WTC11 (cell line): ENCODE data around the gene ZBTB4. TPM values are rescaled to one million over a fixed set of nuclear protein-coding genes. Genes with fewer than 3 reads are reported as not detected.

Experiments
- ATAC-seq: fragments of 200-7000 bp; cut with Tn5 transposase; 2 replicates; pipeline ENCODE4 v1.10.0; 2021; ENCODE audit warnings: mild to moderate bottlenecking, moderate library complexity
- CTCF ChIA-PET: fragments of 300-600 bp; sonication (Branson Sonifier 250); formaldehyde crosslinking; loops from one replicate; lab custom pipeline; 2021; ENCODE audit warnings: antibody characterized with exemption; lab: Charles Lee
- POLR2A ChIA-PET: fragments of 350-600 bp; sonication (Branson Sonifier 250); formaldehyde crosslinking; loops from one replicate; lab custom pipeline; 2021; ENCODE audit warnings: antibody characterized with exemption; lab: Charles Lee
- DNase-seq: peaks from one replicate; pipeline ENCODE4 v3.0.0; 2021; ENCODE audit warnings: low spot score
- H3K27ac Mint-ChIP-seq: 2 replicates; pipeline ENCODE4 v1.8.0; 2021; ENCODE audit warnings: mixed read lengths
- H3K27me3 Mint-ChIP-seq: 2 replicates; pipeline ENCODE4 v1.8.0; 2021; ENCODE audit warnings: low read depth, mild to moderate bottlenecking, moderate library complexity, mixed read lengths
- H3K36me3 Mint-ChIP-seq: 2 replicates; pipeline ENCODE4 v1.8.0; 2021; ENCODE audit warnings: mixed read lengths
- H3K4me1 Mint-ChIP-seq: 2 replicates; pipeline ENCODE4 v1.8.0; 2022; ENCODE audit warnings: mixed read lengths
- H3K4me3 Mint-ChIP-seq: 2 replicates; pipeline ENCODE4 v1.8.0; 2021; ENCODE audit warnings: mild to moderate bottlenecking, moderate library complexity, mixed read lengths
- H3K9me3 Mint-ChIP-seq: 2 replicates; pipeline ENCODE4 v1.8.0; 2021; ENCODE audit warnings: mixed read lengths
- CREB1 ChIP-seq: sonication (generic); formaldehyde crosslinking; IDR thresholded peaks from 2 replicates; pipeline ENCODE4 v1.8.0; 2023; ENCODE audit warnings: mild to moderate bottlenecking, missing genetic modification reagents
- E2F5 ChIP-seq: sonication (generic); formaldehyde crosslinking; IDR thresholded peaks from 2 replicates; pipeline ENCODE4 v1.8.1; 2022; ENCODE audit warnings: mild to moderate bottlenecking, moderate library complexity, missing genetic modification reagents
- ESRRA ChIP-seq: sonication (generic); formaldehyde crosslinking; IDR thresholded peaks from 2 replicates; pipeline ENCODE4 v1.8.1; 2022; ENCODE audit warnings: mild to moderate bottlenecking, missing genetic modification reagents, borderline replicate concordance
- ETV6 ChIP-seq: sonication (generic); formaldehyde crosslinking; IDR thresholded peaks from 2 replicates; pipeline ENCODE4 v1.8.1; 2022; ENCODE audit warnings: mild to moderate bottlenecking, missing genetic modification reagents
- GRHL2 ChIP-seq: fragments of 250-450 bp; sonication (Bioruptor Pico); IDR thresholded peaks from 2 replicates; pipeline ENCODE4 v1.8.0; 2022; ENCODE audit warnings: mild to moderate bottlenecking, moderate library complexity; ENCODE audit not compliant: insufficient replicate concordance, severe bottlenecking
- NR3C1 ChIP-seq: sonication (generic); formaldehyde crosslinking; conservative IDR thresholded peaks from 2 replicates; pipeline ENCODE4 v1.8.1; 2023; ENCODE audit warnings: low read depth, mild to moderate bottlenecking, missing genetic modification reagents
- RELA ChIP-seq: sonication (generic); formaldehyde crosslinking; IDR thresholded peaks from 2 replicates; pipeline ENCODE4 v1.8.1; 2022; ENCODE audit warnings: missing genetic modification reagents, mild to moderate bottlenecking, borderline replicate concordance
- SMAD3 ChIP-seq: sonication (generic); formaldehyde crosslinking; IDR thresholded peaks from 2 replicates; pipeline ENCODE4 v1.8.0; 2022; ENCODE audit warnings: missing genetic modification reagents, mild to moderate bottlenecking, borderline replicate concordance
- SMAD4 ChIP-seq: sonication (generic); formaldehyde crosslinking; IDR thresholded peaks from 2 replicates; pipeline ENCODE4 v1.8.0; 2022; ENCODE audit warnings: mild to moderate bottlenecking, missing genetic modification reagents
- ZBTB21 ChIP-seq: sonication (generic); formaldehyde crosslinking; IDR thresholded peaks from 2 replicates; pipeline ENCODE4 v1.8.1; 2023; ENCODE audit warnings: mild to moderate bottlenecking, missing genetic modification reagents, borderline replicate concordance
- ZNF138 ChIP-seq: sonication (generic); formaldehyde crosslinking; conservative IDR thresholded peaks from 2 replicates; pipeline ENCODE4 v1.8.1; 2022; ENCODE audit warnings: mild to moderate bottlenecking, moderate library complexity, missing genetic modification reagents
- ZNF263 ChIP-seq: sonication (generic); formaldehyde crosslinking; IDR thresholded peaks from 2 replicates; pipeline ENCODE4 v1.8.1; 2022; ENCODE audit warnings: low read depth, mild to moderate bottlenecking, moderate library complexity, missing genetic modification reagents
- ZNF396 ChIP-seq: fragments of 250-450 bp; sonication (Bioruptor Pico); IDR thresholded peaks from 2 replicates; pipeline ENCODE4 v1.8.0; 2021; ENCODE audit warnings: mild to moderate bottlenecking, moderate library complexity, borderline replicate concordance
- ZNF416 ChIP-seq: fragments of 250-450 bp; sonication (Bioruptor Pico); IDR thresholded peaks from 2 replicates; pipeline ENCODE4 v1.9.0; 2021; ENCODE audit warnings: mild to moderate bottlenecking, inconsistent platforms
- ZNF532 ChIP-seq: fragments of 250-450 bp; sonication (Bioruptor Pico); IDR thresholded peaks from 2 replicates; pipeline ENCODE4 v1.9.0; 2021; ENCODE audit warnings: mild to moderate bottlenecking, borderline replicate concordance
- ZNF671 ChIP-seq: fragments of 250-450 bp; sonication (Bioruptor Pico); IDR thresholded peaks from 2 replicates; pipeline ENCODE4 v1.8.0; 2021; ENCODE audit warnings: mild to moderate bottlenecking
- ZSCAN18 ChIP-seq: fragments of 250-450 bp; sonication (Bioruptor Pico); IDR thresholded peaks from 2 replicates; pipeline ENCODE4 v2.1.2; 2022; ENCODE audit warnings: mild to moderate bottlenecking, moderate library complexity
- total RNA-seq: library from RNA; stranded (reverse); gene quantifications from 3 replicates; pipeline ENCODE4 v1.2.3, GENCODE V29; 2021
- TF ChIP-seq, protein P1 (sequence below): sonication (generic); formaldehyde crosslinking; IDR thresholded peaks from 2 replicates; pipeline ENCODE4 v1.8.1; 2022; ENCODE audit warnings: low read depth, mild to moderate bottlenecking, moderate library complexity, missing genetic modification reagents, borderline replicate concordance
- TF ChIP-seq, protein P2 (sequence below): sonication (generic); formaldehyde crosslinking; IDR thresholded peaks from 2 replicates; pipeline ENCODE4 v1.8.1; 2023; ENCODE audit warnings: mild to moderate bottlenecking, moderate library complexity, missing genetic modification reagents

Gene ZBTB4
- total RNA-seq, 1 experiment from 2014 or later = 14.6 TPM

GRCh38 chr17:7495906-7496434 is 16.5 kb upstream of the ZBTB4 start:
- Mint-ChIP-seq H3K27ac (peak overlapping the region; percentile 41), H3K27me3 (no peaks in the 10 kb centered on the region), H3K36me3 (peaks cover 73% of the 10 kb centered on the region), H3K4me1 (peaks cover 6% of the 10 kb centered on the region), H3K4me3 (no peak overlapping the region), H3K9me3 (no peaks in the 10 kb centered on the region)
- ChIA-PET CTCF (no interaction called here), POLR2A (interaction anchor here (0.5 to 1.2 kb wide), 2 partner anchors 10 to 117 kb away, joined by 5 to 13 read pairs; no protein-coding TSS in a partner anchor)
- ATAC-seq (no peak), DNase-seq (no peak)
- TF ChIP-seq, protein P1, sequence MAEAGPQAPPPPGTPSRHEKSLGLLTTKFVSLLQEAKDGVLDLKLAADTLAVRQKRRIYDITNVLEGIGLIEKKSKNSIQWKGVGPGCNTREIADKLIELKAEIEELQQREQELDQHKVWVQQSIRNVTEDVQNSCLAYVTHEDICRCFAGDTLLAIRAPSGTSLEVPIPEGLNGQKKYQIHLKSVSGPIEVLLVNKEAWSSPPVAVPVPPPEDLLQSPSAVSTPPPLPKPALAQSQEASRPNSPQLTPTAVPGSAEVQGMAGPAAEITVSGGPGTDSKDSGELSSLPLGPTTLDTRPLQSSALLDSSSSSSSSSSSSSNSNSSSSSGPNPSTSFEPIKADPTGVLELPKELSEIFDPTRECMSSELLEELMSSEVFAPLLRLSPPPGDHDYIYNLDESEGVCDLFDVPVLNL (CRISPR knock-in tag) = no peak
- no peak for TF ChIP-seq CREB1
- no peak for TF ChIP-seq ZNF138 (CRISPR knock-in tag)
- TF ChIP-seq GRHL2 = no peak
- TF ChIP-seq, protein P2, sequence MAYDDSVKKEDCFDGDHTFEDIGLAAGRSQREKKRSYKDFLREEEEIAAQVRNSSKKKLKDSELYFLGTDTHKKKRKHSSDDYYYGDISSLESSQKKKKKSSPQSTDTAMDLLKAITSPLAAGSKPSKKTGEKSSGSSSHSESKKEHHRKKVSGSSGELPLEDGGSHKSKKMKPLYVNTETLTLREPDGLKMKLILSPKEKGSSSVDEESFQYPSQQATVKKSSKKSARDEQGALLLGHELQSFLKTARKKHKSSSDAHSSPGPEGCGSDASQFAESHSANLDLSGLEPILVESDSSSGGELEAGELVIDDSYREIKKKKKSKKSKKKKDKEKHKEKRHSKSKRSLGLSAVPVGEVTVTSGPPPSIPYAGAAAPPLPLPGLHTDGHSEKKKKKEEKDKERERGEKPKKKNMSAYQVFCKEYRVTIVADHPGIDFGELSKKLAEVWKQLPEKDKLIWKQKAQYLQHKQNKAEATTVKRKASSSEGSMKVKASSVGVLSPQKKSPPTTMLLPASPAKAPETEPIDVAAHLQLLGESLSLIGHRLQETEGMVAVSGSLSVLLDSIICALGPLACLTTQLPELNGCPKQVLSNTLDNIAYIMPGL (CRISPR knock-in tag) = no peak
- TF ChIP-seq ZNF416 (CRISPR knock-in tag) = no peak
- no peak for TF ChIP-seq ZSCAN18 (CRISPR knock-in tag)
- TF ChIP-seq E2F5 (CRISPR knock-in tag) = no peak
- no peak for TF ChIP-seq ZBTB21 (CRISPR knock-in tag)
- no peak for TF ChIP-seq ZNF532
- TF ChIP-seq ETV6 (CRISPR knock-in tag) = no peak
- no peak for TF ChIP-seq ZNF263 (CRISPR knock-in tag)
- TF ChIP-seq ESRRA (CRISPR knock-in tag) = no peak
- no peak for TF ChIP-seq NR3C1
- TF ChIP-seq RELA = no peak
- no peak for TF ChIP-seq ZNF671 (CRISPR knock-in tag)

DNA sequence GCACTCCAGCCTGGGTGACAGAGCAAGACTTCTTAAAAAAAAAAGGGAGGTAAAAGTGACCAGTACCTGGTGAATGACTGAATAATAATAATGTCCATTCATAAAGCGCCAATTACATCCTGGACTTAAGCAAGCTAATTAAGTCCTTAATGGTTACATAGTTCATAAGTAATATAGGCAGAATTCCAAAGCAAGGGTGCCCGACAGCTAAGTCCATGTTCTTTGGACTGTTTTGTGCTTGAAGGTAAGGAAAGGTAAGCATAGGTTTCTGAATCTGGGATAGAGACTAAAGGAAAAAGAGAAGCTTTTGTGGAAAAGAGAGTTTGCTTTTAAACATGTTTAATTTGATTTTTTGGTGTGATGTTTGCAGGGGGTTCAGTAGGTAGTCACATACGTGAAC is 14.5 kb upstream of the ZBTB4 start:
- POLR2A ChIA-PET = no interaction called here

More for the DNA sequence above, 14.5 kb upstream of the ZBTB4 start:
- TF ChIP-seq, protein P1 (CRISPR knock-in tag) = no peak
- no peak for TF ChIP-seq SMAD4 (CRISPR knock-in tag)
- TF ChIP-seq ZNF396 = no peak
- no peak for TF ChIP-seq SMAD3 (CRISPR knock-in tag)
- DNase-seq (no peak), ATAC-seq (no peak)
- Mint-ChIP-seq H3K36me3 (peaks cover 68% of the 10 kb centered on the region), H3K9me3 (no peaks in the 10 kb centered on the region), H3K27ac (no peak overlapping the region), H3K4me3 (no peak overlapping the region), H3K27me3 (no peaks in the 10 kb centered on the region), H3K4me1 (peaks cover 6% of the 10 kb centered on the region)
- CTCF ChIA-PET = no interaction called here
